NOMO-1 treated with DMSO at 0.1 percent for 48 hours (cell line): ENCODE measurements around the gene PLET1.
"Not testable (repeated sequence)": the region's sequence is repeated elsewhere in the genome, so short reads cannot be mapped to it uniquely, and the experiment has no call there.

Source experiments
- DNase-seq: peaks from one replicate; lab custom pipeline; 2025; ENCODE audit not compliant: unreplicated experiment; lab: John Stamatoyannopoulos, UW

Gene PLET1

GRCh38 chr11:112213753-112214152, 46.9 kb downstream of the PLET1 start:
- DNase-seq: no peak

GRCh38 chr11:112212710-112213109, 48.0 kb downstream of the PLET1 start:
- no peak for DNase-seq

GRCh38 chr11:112212290-112212689, 48.4 kb downstream of the PLET1 start:
- DNase-seq: no peak

GRCh38 chr11:112211536-112211935, 49.1 kb downstream of the PLET1 start:
- peak; percentile 12 for DNase-seq

GRCh38 chr11:112210890-112211289, 49.8 kb downstream of the PLET1 start:
- no peak for DNase-seq

- no peak for DNase-seq
These were observed 54.6 kb downstream of the PLET1 start for GRCh38 chr11:112206071-112206470.

GRCh38 chr11:112200252-112200651, 60.4 kb downstream of the PLET1 start:
- peak; percentile 43 for DNase-seq

- not testable (repeated sequence) for DNase-seq
These were observed 61.6 kb downstream of the PLET1 start for GRCh38 chr11:112199101-112199500.
